HG03060 (cell line): ENCODE results near the gene EVPL.
A peak's percentile ranks its signal among the peaks of the same experiment; 100 is the strongest.
"Not testable (repeated sequence)": the region's sequence is repeated elsewhere in the genome, so short reads cannot be mapped to it uniquely, and the experiment has no call there.

ENCODE experiments used
- ATAC-seq: cut with Tn5 transposase; IDR thresholded peaks from one replicate; pipeline ENCODE4 v1.9.1; 2021; ENCODE audit warnings: low read depth, moderate number of reproducible peaks; ENCODE audit not compliant: unreplicated experiment

The EVPL gene

GRCh38 chr17:76000755-76001521, 26.2 kb downstream of the EVPL start, which contains the start of gene CDK3:
Gene CDK3, plus strand, starts transcription at chr17:76000855. Its CDS starts 571 bp downstream, at chr17:76001426.
- no peak for ATAC-seq

GRCh38 chr17:76000016-76000754, 26.9 kb downstream of the EVPL start:
- no peak for ATAC-seq

- no peak for ATAC-seq
These were observed 28.7 kb downstream of the EVPL start for GRCh38 chr17:75998327-75998795.

DNA sequence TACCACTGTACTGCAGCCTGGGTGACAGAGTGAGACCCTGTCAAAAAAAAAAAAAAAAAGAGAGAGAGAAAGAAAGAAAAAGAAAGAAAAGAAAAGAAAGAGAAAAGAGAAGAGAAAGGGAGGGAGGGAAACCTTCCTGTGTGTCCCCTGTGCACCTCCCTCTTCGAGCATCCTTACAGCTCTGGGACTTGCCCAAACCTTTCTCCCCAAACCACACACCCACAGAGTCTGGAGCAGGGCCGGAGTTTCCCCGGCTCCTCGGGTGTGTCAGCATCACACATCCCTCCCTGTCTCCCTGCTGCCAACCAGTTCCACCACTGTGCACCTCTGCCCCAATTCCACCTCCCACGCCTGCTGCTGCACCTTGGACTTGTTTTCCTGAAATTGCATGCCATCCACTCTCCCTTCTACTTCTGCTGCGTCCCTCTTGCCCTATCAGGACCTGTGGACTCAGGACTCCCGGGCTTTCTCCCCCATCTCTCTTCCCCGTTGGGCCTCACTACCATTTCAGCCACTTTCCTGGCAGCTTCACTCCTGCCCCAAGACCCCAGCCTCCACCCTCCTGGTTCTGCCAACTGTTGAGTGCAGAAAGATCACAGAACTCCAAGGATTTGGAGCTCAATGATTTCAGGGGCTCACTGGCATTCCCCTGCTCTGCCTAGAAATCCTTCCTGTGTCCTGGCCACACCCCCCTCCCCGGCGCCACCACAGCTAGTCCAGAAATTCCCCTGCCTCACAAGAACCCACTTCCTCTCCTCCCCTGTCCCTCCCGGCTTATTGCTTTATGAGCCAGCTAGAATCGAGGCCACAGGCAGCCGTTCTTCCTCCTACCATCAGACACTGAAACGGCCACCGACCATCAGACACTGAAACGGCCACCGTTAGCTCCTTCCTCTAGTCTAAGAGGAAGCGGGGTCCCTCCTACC, 30.2 kb downstream of the EVPL start:
- no peak for ATAC-seq

DNA sequence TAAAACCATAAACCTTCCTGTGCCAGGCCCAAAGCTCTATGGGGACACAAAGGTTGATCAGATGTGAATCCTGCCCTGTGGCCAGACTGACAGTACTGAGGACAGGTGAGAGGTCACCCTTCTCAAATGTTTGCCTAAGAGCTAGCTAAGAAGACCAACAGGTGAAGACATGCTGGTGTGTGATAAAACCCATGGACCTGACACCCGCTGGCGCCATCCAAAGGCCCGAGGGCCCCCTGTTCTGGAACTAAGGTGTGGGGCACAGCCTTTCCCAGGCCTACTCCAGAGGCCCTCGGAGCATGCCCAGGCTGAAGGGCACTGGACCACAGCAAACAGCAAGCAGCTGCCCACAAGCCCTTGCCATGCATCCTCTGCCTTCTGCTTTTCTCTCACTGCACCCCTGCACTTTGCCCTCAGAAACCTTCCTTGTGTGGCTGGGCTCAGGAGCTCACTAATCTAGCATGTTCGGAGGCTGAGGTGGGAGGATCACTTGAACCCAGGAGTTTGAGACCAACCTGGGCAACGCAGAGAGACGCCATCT, 31.7 kb downstream of the EVPL start:
- ATAC-seq: no peak

DNA sequence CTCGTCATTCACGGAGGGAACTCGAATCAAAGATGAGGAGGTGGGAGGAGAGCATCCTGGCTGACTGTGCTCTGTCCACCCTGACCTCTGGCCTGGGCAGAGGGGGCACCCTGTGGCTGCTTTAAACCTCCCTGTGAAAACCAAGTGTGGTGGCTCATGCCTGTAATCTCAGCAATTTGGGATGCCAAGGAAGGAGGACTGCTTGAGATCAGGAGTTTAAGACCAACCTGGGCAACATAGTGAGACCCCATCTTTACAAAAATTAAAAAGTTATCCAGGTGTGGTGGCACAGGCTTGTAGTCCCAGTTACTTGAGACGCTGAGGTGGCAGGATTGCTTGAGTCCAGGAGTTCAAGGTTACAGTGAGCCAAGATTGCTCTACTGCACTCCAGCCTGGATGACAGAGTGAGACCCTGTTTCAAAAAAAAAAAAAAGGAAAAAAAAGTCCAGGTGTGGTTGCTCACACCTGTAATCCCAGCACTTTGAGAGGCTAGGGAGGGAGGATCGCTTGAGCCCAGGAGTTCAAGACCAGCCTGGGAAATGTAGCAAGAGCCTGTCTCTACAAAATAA, 32.2 kb downstream of the EVPL start:
- no peak for ATAC-seq

- ATAC-seq: no peak
These were observed 35.7 kb downstream of the EVPL start for GRCh38 chr17:75991396-75991795.

GRCh38 chr17:75987041-75987440, 40.1 kb downstream of the EVPL start:
- ATAC-seq: no peak

GRCh38 chr17:75985986-75986385, 41.1 kb downstream of the EVPL start:
- ATAC-seq: no peak

GRCh38 chr17:75983501-75984181, 43.5 kb downstream of the EVPL start:
- ATAC-seq: no peak

DNA sequence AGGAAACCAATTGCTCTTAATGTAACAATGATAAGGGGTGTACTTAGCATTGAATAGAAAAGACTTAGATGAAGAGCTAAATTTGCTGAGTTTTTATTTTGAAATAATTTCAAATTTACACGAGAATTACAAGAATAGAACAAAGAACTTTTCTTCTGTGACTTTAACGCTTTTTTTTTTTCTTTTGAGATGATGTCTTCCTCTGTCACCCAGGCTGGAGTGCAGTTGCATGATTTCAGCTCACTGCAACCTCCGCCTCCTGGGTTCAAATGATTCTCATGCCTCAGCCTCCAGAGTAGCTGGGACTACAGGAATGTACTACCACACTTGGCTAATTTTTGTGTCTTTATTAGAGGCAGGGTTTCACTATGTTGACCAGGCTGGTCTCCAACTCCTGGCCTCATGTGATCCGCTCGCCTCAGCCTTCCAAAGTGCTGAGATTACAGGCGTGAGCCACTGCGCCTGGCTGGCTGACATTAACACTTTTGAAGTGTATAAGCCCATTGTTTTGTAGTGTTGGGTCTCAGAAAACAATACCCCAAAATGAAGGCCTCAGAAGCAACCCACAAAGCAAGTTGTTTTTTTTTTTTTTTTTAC, 46.0 kb downstream of the EVPL start:
- no peak for ATAC-seq

DNA sequence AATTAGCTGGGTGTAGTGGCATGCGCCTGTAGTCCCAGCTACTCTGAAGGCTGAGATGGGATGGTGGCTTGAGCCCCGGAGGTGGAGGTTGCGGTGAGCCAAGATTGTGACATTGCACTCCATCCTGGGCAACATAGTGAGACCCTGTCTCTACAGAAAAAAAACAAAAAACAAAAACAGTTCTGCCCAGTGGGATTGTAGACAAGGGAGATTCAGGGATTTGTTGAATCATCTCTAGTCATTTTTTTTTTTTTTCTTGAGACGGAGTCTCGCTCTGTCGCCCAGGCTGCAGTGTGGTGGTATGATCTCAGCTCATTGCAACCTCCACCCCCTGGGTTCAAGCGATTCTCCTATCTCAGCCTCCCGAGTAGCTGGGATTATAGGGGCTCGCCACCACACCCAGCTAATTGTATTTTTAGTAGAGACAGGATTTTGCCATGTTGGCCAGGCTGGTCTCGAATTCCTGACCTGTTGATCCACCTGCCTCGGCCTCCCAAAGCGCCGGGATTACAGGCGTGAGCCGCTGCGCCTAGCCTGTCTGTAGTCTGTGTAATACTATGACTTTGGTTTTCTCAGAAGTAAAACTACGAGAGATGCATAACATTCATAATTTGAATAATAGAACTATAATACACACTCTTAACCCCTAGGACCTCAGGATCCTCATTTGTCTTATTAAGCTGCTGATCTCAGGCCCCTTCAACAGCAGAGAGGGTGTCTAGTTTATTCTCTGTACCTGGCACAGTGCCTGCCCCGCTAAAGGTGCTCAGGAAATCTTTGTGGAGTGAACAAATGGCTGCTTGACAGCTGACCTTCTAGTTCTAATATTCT, 46.7 kb downstream of the EVPL start:
- no peak for ATAC-seq

GRCh38 chr17:75979705-75980187, 47.4 kb downstream of the EVPL start:
- ATAC-seq: no peak

GRCh38 chr17:75978938-75979704, 48.0 kb downstream of the EVPL start, which contains the start of the genes ACOX1 and TEN1:
Gene ACOX1, minus strand, starts transcription at chr17:75979166. Its CDS starts 93 bp downstream, at chr17:75979073.
Gene TEN1, plus strand, starts transcription at chr17:75979240. Its CDS starts 6,953 bp downstream, at chr17:75986193.
- ATAC-seq: peak; percentile 76

DNA sequence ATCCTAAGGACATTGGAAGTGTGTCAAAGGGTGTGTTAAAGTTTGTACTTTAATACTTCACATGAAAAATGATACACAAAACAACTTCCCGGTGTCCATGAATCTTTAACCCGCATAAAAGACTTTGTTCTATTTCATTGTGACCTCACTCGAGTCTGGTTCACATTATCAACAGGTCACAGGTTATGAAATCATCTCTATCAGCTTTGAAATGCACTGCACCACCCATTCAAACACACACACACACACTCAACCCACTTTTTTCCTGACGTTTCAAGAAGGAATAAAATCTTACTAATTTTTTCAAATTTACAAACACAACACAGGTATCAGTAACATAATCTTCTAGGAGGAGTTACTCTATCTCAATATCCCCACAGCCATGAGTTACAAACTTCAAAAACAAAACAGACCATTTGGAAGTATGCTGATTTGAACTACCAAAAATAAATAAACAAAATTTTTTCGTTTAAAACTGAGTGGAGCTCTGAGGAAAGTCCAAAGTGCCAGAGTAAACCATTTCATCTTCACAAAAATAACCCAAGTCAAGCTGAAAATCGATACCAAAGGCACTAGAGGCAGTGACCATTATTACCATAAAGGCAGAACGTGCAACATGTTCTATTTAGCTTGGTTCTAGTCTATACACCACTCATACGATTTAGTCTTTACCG, 50.8 kb downstream of the EVPL start:
- no peak for ATAC-seq

DNA sequence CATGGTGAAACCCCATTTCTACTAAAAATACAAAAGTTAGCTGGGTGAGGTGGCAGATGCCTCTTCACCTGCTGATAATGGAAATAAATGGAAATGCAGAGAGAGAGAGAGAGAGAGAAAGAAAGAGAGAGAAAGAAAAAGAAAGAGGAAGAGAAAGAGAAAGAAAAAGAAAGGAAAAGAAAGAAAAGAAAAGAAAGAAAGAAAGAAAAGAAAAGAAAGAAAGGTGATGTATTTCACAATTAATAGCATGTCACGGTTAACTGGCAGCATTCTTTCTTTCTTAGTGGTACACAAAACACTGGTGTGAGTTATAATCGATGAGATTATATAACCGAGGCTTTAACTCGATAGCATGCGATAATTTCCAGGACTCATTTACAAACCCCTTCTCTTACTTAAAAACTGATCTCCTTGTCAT, 51.3 kb downstream of the EVPL start:
- ATAC-seq: no peak

GRCh38 chr17:75975187-75975586, 51.9 kb downstream of the EVPL start:
- not testable (repeated sequence) for ATAC-seq
